NB4 (cell line): ENCODE data around the gene GARNL3.

Source experiments
- POLR2A ChIP-seq: IDR thresholded peaks from 2 replicates; pipeline ENCODE4 v1.6.1; 2011; ENCODE audit warnings: mild to moderate bottlenecking; ENCODE audit not compliant: insufficient read length; ENCODE audit errors: extremely low read depth
- TF ChIP-seq, protein P1 (sequence below): IDR thresholded peaks from one replicate; pipeline ENCODE4 v1.5.1; 2012; ENCODE audit warnings: low read depth, low read length

DNA sequence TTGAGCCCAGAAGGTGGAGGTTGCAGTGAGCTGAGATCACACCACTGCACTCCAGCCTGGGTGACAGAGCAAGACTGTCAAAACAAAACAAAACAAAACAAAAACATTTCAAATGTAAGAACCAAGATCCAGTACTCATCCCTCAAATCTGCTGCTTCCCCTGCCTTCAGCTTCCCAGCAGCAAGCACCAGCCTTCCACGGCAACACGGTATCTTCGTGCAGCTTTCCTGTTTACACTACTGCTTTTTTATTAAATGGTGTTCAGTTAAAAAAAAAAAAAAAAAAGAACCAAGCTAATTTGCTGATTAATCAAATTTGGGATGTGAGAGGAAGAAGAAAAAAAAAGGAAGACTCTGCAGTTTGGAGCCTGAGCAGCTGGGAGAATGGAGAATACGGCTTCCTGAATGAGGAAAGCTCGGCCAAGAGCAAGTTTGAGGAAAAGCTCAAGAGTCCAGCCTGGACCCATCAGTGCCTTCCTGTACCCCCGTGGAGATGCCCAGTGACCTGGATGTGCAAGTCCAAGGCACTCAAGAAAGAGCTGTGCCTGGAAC is 104.4 kb downstream of the GARNL3 start:
- TF ChIP-seq, protein P1, sequence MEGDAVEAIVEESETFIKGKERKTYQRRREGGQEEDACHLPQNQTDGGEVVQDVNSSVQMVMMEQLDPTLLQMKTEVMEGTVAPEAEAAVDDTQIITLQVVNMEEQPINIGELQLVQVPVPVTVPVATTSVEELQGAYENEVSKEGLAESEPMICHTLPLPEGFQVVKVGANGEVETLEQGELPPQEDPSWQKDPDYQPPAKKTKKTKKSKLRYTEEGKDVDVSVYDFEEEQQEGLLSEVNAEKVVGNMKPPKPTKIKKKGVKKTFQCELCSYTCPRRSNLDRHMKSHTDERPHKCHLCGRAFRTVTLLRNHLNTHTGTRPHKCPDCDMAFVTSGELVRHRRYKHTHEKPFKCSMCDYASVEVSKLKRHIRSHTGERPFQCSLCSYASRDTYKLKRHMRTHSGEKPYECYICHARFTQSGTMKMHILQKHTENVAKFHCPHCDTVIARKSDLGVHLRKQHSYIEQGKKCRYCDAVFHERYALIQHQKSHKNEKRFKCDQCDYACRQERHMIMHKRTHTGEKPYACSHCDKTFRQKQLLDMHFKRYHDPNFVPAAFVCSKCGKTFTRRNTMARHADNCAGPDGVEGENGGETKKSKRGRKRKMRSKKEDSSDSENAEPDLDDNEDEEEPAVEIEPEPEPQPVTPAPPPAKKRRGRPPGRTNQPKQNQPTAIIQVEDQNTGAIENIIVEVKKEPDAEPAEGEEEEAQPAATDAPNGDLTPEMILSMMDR: no peak
- TF ChIP-seq POLR2A: no peak
